ENCODE data around the gene FSTL3.
A peak's percentile ranks its signal among the peaks of the same experiment; 100 is the strongest.
"Not testable (repeated sequence)": the region's sequence is repeated elsewhere in the genome, so short reads cannot be mapped to it uniquely, and the experiment has no call there.

The FSTL3 gene

DNA sequence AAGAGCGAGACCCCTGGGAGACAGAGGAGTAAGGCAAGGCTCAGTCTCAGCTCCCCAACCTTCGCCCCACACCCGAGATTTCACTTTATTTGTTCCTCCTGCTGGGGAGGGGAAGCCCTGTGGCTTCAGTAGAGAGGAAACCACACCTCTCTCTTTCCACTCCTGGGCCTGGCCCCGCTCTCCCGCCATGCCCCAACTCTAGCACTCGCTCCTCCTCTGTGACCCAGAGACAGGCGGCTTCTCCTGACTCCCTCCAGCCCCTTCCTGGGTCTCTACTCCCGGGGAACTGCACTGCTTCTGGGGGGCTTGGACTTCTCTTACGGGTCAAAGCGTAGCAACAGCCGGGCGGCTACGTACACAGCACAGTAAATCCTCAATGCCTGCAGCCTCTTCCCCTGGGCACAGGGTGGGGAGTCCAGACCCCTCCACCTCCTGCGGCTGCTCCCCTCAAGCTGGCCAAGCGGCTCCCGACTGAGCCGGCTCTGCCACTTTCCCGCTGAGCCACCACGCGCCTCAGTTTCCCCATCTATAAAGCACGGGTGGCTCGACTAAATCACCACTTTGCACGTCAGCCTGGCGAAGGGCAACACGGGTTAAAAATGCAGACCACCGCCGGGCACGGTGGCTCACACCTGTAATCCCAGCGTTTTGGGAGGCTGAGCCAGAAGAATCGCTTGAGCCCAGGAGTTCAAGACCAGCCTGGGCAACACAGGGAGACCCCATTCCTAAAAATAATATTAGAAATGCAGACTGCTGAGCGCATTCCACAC lies 14.6 kb upstream of the FSTL3 start:
- peak; percentile 64 for DNase-seq (ENCODE audit: low spot score)

- peak; percentile 53 for DNase-seq (ENCODE audit: low spot score)
Observed at GRCh38 chr19:662207-662961, 13.8 kb upstream of the FSTL3 start.

- DNase-seq (ENCODE audit: low spot score), result peak; percentile 98
Observed at GRCh38 chr19:662962-663681, 13.1 kb upstream of the FSTL3 start, which contains the start of gene RNF126. Gene RNF126 (minus strand): TSS chr19:663214. CDS start chr19:663121, 93 bp downstream.

- no peak for DNase-seq (ENCODE audit: low spot score)
Observed at GRCh38 chr19:663682-664117, 12.5 kb upstream of the FSTL3 start.

- DNase-seq (ENCODE audit: low spot score), result peak; percentile 85
Observed at GRCh38 chr19:664913-665443, 11.2 kb upstream of the FSTL3 start.

DNA sequence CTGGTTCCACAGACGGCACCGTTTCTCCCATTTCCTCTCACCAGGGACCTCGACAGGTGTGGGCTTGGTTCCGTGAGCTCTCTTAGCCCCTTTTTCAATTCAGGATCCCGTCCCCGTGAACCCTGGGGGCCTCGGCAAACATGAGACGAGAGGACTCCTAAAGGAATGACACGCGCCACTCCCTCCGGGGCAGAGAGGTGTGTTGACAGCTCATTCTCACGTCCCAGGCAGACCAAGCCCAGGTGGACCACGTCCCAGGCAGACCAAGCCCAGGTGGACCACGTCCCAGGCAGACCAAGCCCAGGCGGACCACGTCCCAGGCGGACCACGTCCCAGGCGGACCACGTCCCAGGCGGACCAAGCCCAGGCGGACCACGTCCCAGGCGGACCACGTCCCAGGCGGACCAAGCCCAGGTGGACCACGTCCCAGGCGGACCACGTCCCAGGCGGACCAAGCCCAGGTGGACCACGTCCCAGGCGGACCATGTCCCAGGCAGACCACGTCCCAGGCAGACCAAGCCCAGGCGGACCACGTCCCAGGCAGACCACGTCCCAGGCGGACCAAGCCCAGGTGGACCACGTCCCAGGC lies 9.1 kb upstream of the FSTL3 start:
- DNase-seq (ENCODE audit: low spot score), result not testable (repeated sequence)

DNA sequence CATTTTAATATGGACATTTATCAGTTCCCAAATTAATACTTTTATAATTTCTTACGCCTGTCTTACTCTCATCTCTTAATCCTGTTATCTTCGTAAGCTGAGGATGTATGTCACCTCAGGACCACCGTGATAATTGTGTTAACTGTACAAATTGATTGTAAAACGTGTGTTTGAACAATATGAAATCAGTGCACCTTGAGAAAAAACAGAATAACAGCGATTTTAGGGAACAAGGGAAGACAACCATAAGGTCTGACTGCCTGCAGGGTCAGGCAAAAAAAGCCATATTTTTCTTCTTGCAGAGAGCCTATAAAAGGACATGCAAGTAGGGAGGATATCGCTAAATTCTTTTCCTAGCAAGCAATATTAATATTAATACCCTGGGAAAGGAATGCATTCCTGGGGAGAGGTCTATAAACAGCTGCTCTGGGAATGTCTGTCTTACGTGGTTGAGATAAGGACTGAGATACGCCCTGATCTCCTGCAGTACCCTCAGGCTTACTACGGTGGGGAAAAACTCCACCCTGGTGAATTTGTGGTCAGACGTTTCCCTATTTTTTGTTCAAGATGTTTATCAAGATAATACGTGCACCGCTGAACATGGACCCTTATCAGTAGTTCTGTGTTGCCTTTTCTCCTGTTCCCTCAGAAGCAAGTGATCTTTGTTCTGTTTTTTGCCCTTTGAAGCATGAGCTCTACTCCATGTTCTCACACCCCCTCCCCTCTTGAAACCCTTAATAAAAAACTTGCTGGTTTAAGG lies 7.3 kb upstream of the FSTL3 start:
- not testable (repeated sequence) for DNase-seq (ENCODE audit: low spot score)

GRCh38 chr19:670609-671075 lies 5.5 kb upstream of the FSTL3 start:
- no peak for DNase-seq (ENCODE audit: low spot score)

DNA sequence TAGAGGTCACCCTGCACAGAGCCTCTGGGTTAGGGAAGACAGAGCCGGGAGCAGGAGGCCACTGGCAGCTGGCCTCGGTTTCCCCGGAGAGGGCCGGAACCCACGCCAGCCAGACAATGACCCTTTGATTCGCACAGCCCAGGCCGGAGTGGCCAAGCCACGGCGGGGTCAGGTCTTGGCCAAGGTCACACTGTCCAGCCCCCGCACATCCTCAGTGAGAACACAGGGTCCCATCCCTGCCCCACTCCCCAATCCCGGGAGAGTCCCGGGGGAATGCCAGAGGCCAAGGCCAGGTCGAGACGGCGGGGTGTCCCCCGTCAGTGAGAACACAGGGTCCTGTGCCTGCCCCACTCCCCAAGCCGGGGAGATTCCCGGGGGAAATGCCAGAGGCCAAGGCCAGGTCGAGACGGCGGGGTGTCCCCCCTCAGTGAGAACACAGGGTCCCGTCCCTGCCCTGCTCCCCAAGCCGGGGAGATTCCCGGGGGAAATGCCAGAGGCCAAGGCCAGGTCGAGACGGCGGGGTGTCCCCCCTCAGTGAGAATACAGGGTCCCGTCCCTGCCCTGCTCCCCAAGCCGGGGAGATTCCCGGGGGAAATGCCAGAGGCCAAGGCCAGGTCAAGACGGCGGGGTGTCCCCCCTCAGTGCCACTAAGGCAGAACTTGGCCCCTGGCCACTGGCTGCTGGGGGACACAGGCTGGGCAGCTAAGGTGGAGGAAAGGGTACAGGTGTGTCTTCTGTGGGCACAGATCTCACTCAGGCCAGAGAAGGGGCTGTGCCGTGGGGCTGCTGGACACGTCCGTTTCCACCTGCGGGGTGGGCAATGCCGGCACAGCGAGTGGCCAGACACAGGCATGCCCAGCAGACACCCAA lies 1.7 kb upstream of the FSTL3 start:
- DNase-seq (ENCODE audit: low spot score), result no peak

DNA sequence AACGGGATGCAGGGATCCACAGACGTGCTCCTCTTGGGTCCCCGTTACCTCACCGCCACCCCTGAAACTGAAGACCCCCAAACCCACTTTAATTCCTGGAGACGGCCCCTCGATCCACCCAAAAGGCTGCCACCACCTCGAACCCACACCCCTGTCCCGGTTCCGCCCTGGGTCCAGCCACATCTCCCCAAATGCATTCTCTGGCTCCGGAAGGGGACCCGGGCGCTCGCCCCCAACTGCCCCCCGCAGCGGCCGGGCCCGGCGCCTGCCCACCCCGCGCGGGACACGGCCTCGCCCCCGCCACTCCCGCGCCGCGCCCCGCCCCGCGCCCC lies 219 bp upstream of the FSTL3 start:
- DNase-seq (ENCODE audit: low spot score), result no peak

DNA sequence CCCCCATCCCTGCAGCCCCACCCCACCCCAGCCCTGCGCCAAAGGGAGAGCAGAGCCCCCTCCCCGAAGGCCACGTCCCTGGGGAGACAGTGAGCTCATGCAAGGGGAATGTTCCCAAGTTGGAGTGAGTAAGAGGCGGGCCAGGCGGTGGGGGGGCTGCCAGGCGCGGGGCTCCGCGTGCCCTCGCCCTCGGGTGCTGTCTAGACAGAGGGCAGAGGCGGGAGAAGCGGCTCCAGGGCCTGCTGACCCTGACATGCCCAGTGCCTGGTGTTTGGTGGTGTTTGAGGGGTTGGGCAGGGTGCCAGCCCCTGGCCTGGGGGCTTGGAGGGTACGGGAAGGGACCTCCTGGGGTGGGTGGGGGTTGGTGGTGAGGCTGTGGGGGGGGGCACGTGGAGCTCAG lies 1.0 kb downstream of the FSTL3 start:
- DNase-seq (ENCODE audit: low spot score), result peak; percentile 83

- DNase-seq (ENCODE audit: low spot score), result no peak
Observed at GRCh38 chr19:677601-678436, 1.6 kb downstream of the FSTL3 start.

DNA sequence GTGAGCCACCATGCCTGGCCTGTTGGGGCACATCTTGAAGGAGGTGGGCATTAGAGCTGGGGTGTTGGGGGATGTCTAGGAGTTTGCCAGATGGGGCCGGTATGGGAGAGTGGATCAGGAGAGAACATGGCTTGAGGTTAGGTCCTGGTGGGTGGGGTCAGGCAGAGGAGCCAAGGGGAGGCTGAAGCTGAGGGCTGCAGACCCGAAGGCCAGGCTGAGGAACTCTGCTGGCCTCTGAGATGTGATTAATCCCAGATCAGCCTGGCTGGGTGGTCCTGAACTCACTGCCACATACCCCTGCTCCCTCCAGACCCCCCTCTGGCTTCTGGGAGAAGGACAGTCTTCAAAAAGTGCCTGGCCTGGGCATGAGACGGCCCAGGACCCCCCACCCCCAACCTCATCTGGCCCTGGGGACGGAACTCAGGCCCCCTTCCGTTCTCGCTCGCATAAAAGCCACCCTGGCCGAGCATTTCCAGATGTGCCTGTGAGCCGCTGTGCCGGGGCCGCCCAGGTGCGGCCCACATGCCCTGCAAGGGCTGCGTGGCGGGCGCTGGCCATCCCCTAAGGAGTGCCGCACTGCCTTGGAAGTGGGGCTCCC lies 2.7 kb downstream of the FSTL3 start:
- DNase-seq (ENCODE audit: low spot score), result no peak

DNA sequence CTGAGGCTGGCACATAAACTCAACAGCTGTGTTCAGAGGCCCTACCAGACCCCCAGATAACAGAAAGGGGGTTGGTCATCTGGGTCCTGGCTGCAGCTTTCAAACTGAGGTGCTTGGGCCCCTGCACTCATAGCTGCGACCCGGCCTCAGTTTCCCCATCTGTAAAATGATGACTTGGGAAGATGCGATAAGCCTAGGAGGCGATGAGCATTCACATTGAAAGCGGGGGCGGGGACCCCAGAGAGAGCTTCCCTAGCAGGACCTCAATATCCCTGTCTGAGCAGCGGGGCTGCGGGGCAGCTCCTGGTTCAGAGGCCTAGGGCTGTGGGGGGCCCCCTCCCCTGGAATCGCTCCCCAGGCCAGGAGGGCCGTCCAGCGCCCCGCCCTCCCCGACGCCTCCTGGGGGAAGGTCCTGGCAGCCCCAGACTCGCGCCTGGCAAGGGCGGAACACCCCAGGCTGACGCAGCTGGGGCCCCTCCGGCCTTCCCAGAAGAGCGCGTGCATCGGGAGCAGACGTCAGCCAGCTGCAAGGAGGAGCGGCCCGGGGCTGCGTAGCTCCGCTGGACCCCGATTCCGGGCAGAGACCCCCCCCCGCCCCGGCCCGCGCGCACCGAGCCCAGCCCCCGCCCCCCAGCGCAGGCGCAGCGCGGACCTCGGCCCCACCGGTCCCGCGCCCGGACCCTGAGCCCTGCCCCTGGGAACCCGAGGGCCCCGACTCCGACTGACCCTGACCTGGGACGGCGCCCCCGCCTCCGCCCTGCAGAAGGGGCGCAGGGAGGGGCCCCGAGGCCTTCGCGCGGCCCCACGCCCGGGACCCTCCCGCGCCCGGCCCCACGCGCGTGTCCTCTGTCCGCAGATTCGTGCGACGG lies 3.5 kb downstream of the FSTL3 start:
- peak; percentile 77 for DNase-seq (ENCODE audit: low spot score)

GRCh38 chr19:680287-681028 lies 4.3 kb downstream of the FSTL3 start:
- DNase-seq (ENCODE audit: low spot score), result peak; percentile 99

DNA sequence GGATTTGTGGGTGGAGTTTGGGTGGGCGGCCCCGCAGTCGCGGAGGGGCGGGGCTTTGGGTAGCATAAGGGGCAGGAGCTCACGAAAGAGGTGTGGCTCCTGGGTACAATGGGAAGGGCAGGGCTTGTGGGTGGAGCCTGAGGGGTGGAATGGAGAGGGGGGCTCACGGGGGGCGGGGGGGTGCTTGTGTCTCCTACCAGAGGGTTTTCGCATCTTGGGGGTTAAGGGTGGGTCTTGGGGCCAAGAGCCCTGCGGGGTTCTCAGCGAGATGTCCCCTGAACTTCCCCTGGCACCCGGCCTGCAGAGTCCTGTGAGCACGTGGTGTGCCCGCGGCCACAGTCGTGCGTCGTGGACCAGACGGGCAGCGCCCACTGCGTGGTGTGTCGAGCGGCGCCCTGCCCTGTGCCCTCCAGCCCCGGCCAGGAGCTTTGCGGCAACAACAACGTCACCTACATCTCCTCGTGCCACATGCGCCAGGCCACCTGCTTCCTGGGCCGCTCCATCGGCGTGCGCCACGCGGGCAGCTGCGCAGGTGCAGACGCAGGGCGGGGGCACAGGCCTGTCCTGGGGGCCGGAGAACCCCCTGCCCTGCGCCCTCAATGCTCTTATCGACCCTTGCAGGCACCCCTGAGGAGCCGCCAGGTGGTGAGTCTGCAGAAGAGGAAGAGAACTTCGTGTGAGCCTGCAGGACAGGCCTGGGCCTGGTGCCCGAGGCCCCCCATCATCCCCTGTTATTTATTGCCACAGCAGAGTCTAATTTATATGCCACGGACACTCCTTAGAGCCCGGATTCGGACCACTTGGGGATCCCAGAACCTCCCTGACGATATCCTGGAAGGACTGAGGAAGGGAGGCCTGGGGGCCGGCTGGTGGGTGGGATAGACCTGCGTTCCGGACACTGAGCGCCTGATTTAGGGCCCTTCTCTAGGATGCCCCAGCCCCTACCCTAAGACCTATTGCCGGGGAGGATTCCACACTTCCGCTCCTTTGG lies 5.1 kb downstream of the FSTL3 start:
- DNase-seq (ENCODE audit: low spot score), result peak; percentile 93
